GM23338 (cell line): ENCODE results near the gene SLC22A4. TPM values are rescaled to one million over a fixed set of nuclear protein-coding genes. Genes with fewer than 3 reads are reported as not detected.

Experiments used
- ATAC-seq: fragments of 200-7000 bp; cut with Tn5 transposase; 3 replicates; pipeline ENCODE4 v1.9.1; 2020
- DNase-seq: peaks from one replicate; pipeline ENCODE4 v3.0.0-alpha.2; 2015; ENCODE audit warnings: low spot score
- H2AFZ ChIP-seq: fragments of 200-600 bp; sonication (generic); 2 replicates; pipeline ENCODE4 v1.8.0; 2016; ENCODE audit warnings: antibody characterized with exemption, mild to moderate bottlenecking, moderate library complexity
- H3F3A ChIP-seq: fragments of 200-600 bp; sonication (generic); replicated peaks from 2 replicates; pipeline ENCODE4 v1.8.0; 2017; ENCODE audit warnings: antibody characterized with exemption, mixed run types, low read depth
- H3K27ac ChIP-seq: fragments of 200-600 bp; sonication (generic); 2 replicates; pipeline ENCODE4 v1.6.1; 2016; ENCODE audit warnings: low read depth
- H3K27me3 ChIP-seq: fragments of 200-600 bp; sonication (generic); 2 replicates; pipeline ENCODE4 v1.8.0; 2016; ENCODE audit warnings: mild to moderate bottlenecking, mixed run types, moderate library complexity; ENCODE audit not compliant: insufficient read depth
- H3K36me3 ChIP-seq: fragments of 200-600 bp; sonication (generic); 2 replicates; pipeline ENCODE4 v1.8.0; 2016; ENCODE audit warnings: mild to moderate bottlenecking; ENCODE audit not compliant: insufficient read depth
- H3K4me1 ChIP-seq: fragments of 200-600 bp; sonication (generic); 2 replicates; pipeline ENCODE4 v1.8.0; 2016; ENCODE audit warnings: mild to moderate bottlenecking, moderate library complexity; ENCODE audit not compliant: insufficient read depth
- H3K4me2 ChIP-seq: fragments of 200-600 bp; sonication (generic); 2 replicates; pipeline ENCODE4 v1.7.1; 2017; ENCODE audit warnings: mixed run types
- H3K4me3 ChIP-seq: fragments of 200-600 bp; sonication (generic); 2 replicates; pipeline ENCODE4 v1.6.1; 2016; ENCODE audit warnings: mixed run types
- H3K79me2 ChIP-seq: fragments of 200-600 bp; sonication (generic); replicated peaks from 2 replicates; pipeline ENCODE4 v1.8.0; 2017; ENCODE audit warnings: mild to moderate bottlenecking; ENCODE audit not compliant: insufficient read depth
- H3K9me2 ChIP-seq: fragments of 200-600 bp; sonication (generic); 2 replicates; pipeline ENCODE4 v1.8.0; 2017; ENCODE audit not compliant: insufficient read depth
- H4K20me1 ChIP-seq: fragments of 200-600 bp; sonication (generic); replicated peaks from 2 replicates; pipeline ENCODE4 v1.8.0; 2017; ENCODE audit warnings: mild to moderate bottlenecking; ENCODE audit not compliant: insufficient read depth
- H3K27ac Mint-ChIP-seq: 2 replicates; pipeline ENCODE4 v1.8.0; 2020; ENCODE audit warnings: inconsistent platforms, mild to moderate bottlenecking, moderate library complexity, mixed read lengths
- H3K27me3 Mint-ChIP-seq: 3 replicates; pipeline ENCODE4 v1.8.0; 2022; ENCODE audit warnings: low read depth, mild to moderate bottlenecking, moderate library complexity, mixed read lengths, inconsistent platforms; ENCODE audit not compliant: insufficient read depth, poor library complexity
- H3K36me3 Mint-ChIP-seq: 3 replicates; pipeline ENCODE4 v1.8.0; 2021; ENCODE audit warnings: low read depth, mild to moderate bottlenecking, inconsistent platforms, moderate library complexity, mixed read lengths
- H3K4me1 Mint-ChIP-seq: 3 replicates; pipeline ENCODE4 v1.8.0; 2020; ENCODE audit warnings: mild to moderate bottlenecking, inconsistent platforms, mixed read lengths
- H3K4me3 Mint-ChIP-seq: 3 replicates; pipeline ENCODE4 v1.8.0; 2021; ENCODE audit warnings: moderate library complexity, mild to moderate bottlenecking, inconsistent platforms, mixed read lengths
- H3K9me3 Mint-ChIP-seq: 3 replicates; pipeline ENCODE4 v1.8.0; 2020; ENCODE audit warnings: moderate library complexity, mild to moderate bottlenecking, inconsistent platforms, mixed read lengths
- CREB1 ChIP-seq: fragments of 250-450 bp; sonication (Bioruptor Pico); IDR thresholded peaks from 2 replicates; pipeline ENCODE4 v1.5.0; 2020; ENCODE audit warnings: low read depth, mild to moderate bottlenecking, moderate library complexity
- ETS1 ChIP-seq: IDR thresholded peaks from 2 replicates; pipeline ENCODE4 v1.6.1; 2016; ENCODE audit warnings: antibody characterized with exemption
- EZH2 ChIP-seq: fragments of 200-600 bp; sonication (generic); IDR thresholded peaks from one replicate; pipeline ENCODE4 v1.8.0; 2017; ENCODE audit warnings: antibody characterized with exemption, mild to moderate bottlenecking, low read depth; ENCODE audit not compliant: unreplicated experiment
- JUNB ChIP-seq: IDR thresholded peaks from one replicate; pipeline ENCODE4 v1.6.1; 2016; ENCODE audit warnings: antibody characterized with exemption; ENCODE audit not compliant: unreplicated experiment
- NANOG ChIP-seq: IDR thresholded peaks from 2 replicates; pipeline ENCODE4 v1.6.1; 2016; ENCODE audit warnings: antibody characterized with exemption, borderline replicate concordance
- POLR2AphosphoS5 ChIP-seq: IDR thresholded peaks from 2 replicates; pipeline ENCODE4 v1.6.1; 2016; ENCODE audit warnings: antibody characterized with exemption, low read depth
- REST ChIP-seq: IDR thresholded peaks from one replicate; pipeline ENCODE4 v1.6.1; 2018; ENCODE audit warnings: antibody characterized with exemption; ENCODE audit not compliant: unreplicated experiment
- STAT1 ChIP-seq: IDR thresholded peaks from one replicate; pipeline ENCODE4 v1.6.1; 2016; ENCODE audit warnings: antibody characterized with exemption; ENCODE audit not compliant: unreplicated experiment
- ZNF331 ChIP-seq: fragments of 250-450 bp; sonication (Bioruptor Pico); IDR thresholded peaks from 2 replicates; pipeline ENCODE4 v1.5.0; 2020; ENCODE audit warnings: low read depth, mild to moderate bottlenecking, moderate library complexity
- polyA plus RNA-seq: library from polyadenylated mRNA; unstranded; fragments of >200 nt; fragmentation: Nextera tagmentation; extraction: Ambion mirVana; gene quantifications from 2 replicates; pipeline ENCODE4 v1.2.1, GENCODE V29; 2016
- total RNA-seq: library from RNA; depleted of rRNA; stranded (reverse); fragments of >200 nt; shearing (Covaris generic); gene quantifications from 2 replicates; pipeline ENCODE4 v1.2.3, GENCODE V29; 2014
- TF ChIP-seq, protein P1 (sequence below), 2 experiments: fragments of 200-600 bp in 1 of 2; sonication (generic) in 1 of 2; conservative IDR thresholded peaks; 2 replicates each; pipeline versions ENCODE4 v1.5.1 to v1.6.1; 2016 to 2017; ENCODE audit warnings: antibody characterized with exemption in 2 of 2, low read depth in 2 of 2, mild to moderate bottlenecking in 2 of 2, moderate library complexity in 1 of 2

Gene SLC22A4
- total and polyA plus RNA-seq, 2 experiments from 2014 or later = 0.28 to 0.40 TPM

GRCh38 chr5:132380047-132380446 lies 85.9 kb downstream of the SLC22A4 start:
- no peak for TF ChIP-seq REST
- H3K27ac Mint-ChIP-seq = no peak overlapping the region
- no peaks in the 10 kb centered on the region for H3K9me2 ChIP-seq
- no peaks in the 10 kb centered on the region for H4K20me1 ChIP-seq
- H3K4me1 Mint-ChIP-seq = no peaks in the 10 kb centered on the region
- no peaks in the 10 kb centered on the region for H3K36me3 ChIP-seq
- H2AFZ ChIP-seq = no peak overlapping the region
- no peaks in the 10 kb centered on the region for H3K79me2 ChIP-seq
- no peaks in the 10 kb centered on the region for H3K36me3 Mint-ChIP-seq
- no peak overlapping the region for H3K27ac ChIP-seq
- H3K9me3 Mint-ChIP-seq = no peaks in the 10 kb centered on the region
- H3K4me1 ChIP-seq = no peaks in the 10 kb centered on the region
- H3K4me3 ChIP-seq = no peak overlapping the region
- peaks cover 4% of the 10 kb centered on the region for H3K27me3 Mint-ChIP-seq
- no peak overlapping the region for H3K4me2 ChIP-seq
- DNase-seq (no peak), ATAC-seq (no peak)
- H3F3A ChIP-seq = no peaks in the 10 kb centered on the region
- H3K4me3 Mint-ChIP-seq = no peak overlapping the region
- H3K27me3 ChIP-seq = no peaks in the 10 kb centered on the region

- no peaks in the 10 kb centered on the region for H4K20me1 ChIP-seq
- no peaks in the 10 kb centered on the region for H3K36me3 ChIP-seq
- Mint-ChIP-seq H3K4me1 (no peaks in the 10 kb centered on the region), H3K27ac (no peak overlapping the region), H3K27me3 (peaks cover 4% of the 10 kb centered on the region), H3K9me3 (no peaks in the 10 kb centered on the region), H3K36me3 (no peaks in the 10 kb centered on the region), H3K4me3 (no peak overlapping the region)
- H3K4me3 ChIP-seq = no peak overlapping the region
- no peaks in the 10 kb centered on the region for H3K79me2 ChIP-seq
- DNase-seq = no peak
- no peaks in the 10 kb centered on the region for H3K4me1 ChIP-seq
- no peak overlapping the region for H3K27ac ChIP-seq
- no peaks in the 10 kb centered on the region for H3K27me3 ChIP-seq
- H3F3A ChIP-seq = no peaks in the 10 kb centered on the region
- no peak overlapping the region for H3K4me2 ChIP-seq
- H3K9me2 ChIP-seq = no peaks in the 10 kb centered on the region
- H2AFZ ChIP-seq = no peak overlapping the region
- no peak for ATAC-seq
- TF ChIP-seq JUNB (no peak), ZNF331 (CRISPR knock-in tag) (no peak), EZH2 (no peak), REST (no peak), STAT1 (no peak), ETS1 (no peak), CREB1 (no peak), NANOG (no peak), POLR2AphosphoS5 (no peak)
- TF ChIP-seq, protein P1, sequence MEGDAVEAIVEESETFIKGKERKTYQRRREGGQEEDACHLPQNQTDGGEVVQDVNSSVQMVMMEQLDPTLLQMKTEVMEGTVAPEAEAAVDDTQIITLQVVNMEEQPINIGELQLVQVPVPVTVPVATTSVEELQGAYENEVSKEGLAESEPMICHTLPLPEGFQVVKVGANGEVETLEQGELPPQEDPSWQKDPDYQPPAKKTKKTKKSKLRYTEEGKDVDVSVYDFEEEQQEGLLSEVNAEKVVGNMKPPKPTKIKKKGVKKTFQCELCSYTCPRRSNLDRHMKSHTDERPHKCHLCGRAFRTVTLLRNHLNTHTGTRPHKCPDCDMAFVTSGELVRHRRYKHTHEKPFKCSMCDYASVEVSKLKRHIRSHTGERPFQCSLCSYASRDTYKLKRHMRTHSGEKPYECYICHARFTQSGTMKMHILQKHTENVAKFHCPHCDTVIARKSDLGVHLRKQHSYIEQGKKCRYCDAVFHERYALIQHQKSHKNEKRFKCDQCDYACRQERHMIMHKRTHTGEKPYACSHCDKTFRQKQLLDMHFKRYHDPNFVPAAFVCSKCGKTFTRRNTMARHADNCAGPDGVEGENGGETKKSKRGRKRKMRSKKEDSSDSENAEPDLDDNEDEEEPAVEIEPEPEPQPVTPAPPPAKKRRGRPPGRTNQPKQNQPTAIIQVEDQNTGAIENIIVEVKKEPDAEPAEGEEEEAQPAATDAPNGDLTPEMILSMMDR (conservative IDR thresholded peaks at IDR 0.05; ENCODE audit: low read depth in 2 of 2) = no peak
These were observed 86.5 kb downstream of the SLC22A4 start for GRCh38 chr5:132380741-132381140.
